ENCODE data around the gene PLXNB2.

- TF ChIP-seq L3MBTL2 (conservative IDR thresholded peaks at IDR 0.05) (no peak), PKNOX1 (IDR thresholded peaks at IDR 0.05) (no peak), SUZ12 (IDR thresholded peaks at IDR 0.05) (no peak), ZNF384 (IDR thresholded peaks at IDR 0.05) (no peak), FOXK2 (IDR thresholded peaks at IDR 0.05) (no peak), ELF4 (IDR thresholded peaks at IDR 0.05) (no peak), FOXA1 (IDR thresholded peaks at IDR 0.05) (no peak), SP1 (IDR thresholded peaks at IDR 0.05) (no peak), LEF1 (IDR thresholded peaks at IDR 0.05; ENCODE audit: borderline replicate concordance) (no peak), FOXM1 (IDR thresholded peaks at IDR 0.05; ENCODE audit: borderline replicate concordance) (no peak), CTBP1 (IDR thresholded peaks at IDR 0.05; ENCODE audit: borderline replicate concordance) (no peak), NFRKB (IDR thresholded peaks at IDR 0.05) (no peak)
Observed at GRCh38 chr22:50289942-50290630, 17.4 kb downstream of the PLXNB2 start.
